Ishikawa (cell line): Measurements from ENCODE around the gene KCNH2.

Experiments used
- CEBPB ChIP-seq: IDR thresholded peaks from 2 replicates; pipeline ENCODE4 v1.6.1; 2012
- CREB1 ChIP-seq: IDR thresholded peaks from 2 replicates; pipeline ENCODE4 v1.6.1; 2012; ENCODE audit warnings: low read depth
- EGR1 ChIP-seq: IDR thresholded peaks from 2 replicates; pipeline ENCODE4 v1.6.1; 2012
- EP300 ChIP-seq: IDR thresholded peaks from 2 replicates; pipeline ENCODE4 v1.6.1; 2012; ENCODE audit warnings: borderline replicate concordance
- FOXM1 ChIP-seq: IDR thresholded peaks from 2 replicates; pipeline ENCODE4 v1.6.1; 2012; ENCODE audit warnings: low read depth, borderline replicate concordance
- MAX ChIP-seq: IDR thresholded peaks from 2 replicates; pipeline ENCODE4 v1.6.1; 2012
- NFIC ChIP-seq: IDR thresholded peaks from 2 replicates; pipeline ENCODE4 v1.6.1; 2012
- RAD21 ChIP-seq: IDR thresholded peaks from 2 replicates; pipeline ENCODE4 v1.6.1; 2012; ENCODE audit warnings: low read depth
- REST ChIP-seq: IDR thresholded peaks from 2 replicates; pipeline ENCODE4 v1.6.1; 2012; ENCODE audit warnings: low read depth, mild to moderate bottlenecking
- TAF1 ChIP-seq: IDR thresholded peaks from 2 replicates; pipeline ENCODE4 v1.6.1; 2012; ENCODE audit warnings: low read depth, mild to moderate bottlenecking
- TCF12 ChIP-seq: IDR thresholded peaks from 2 replicates; pipeline ENCODE4 v1.6.1; 2012; ENCODE audit warnings: low read depth
- TEAD4 ChIP-seq: IDR thresholded peaks from 2 replicates; pipeline ENCODE4 v1.6.1; 2012
- USF1 ChIP-seq: IDR thresholded peaks from 2 replicates; pipeline ENCODE4 v1.6.1; 2012
- YY1 ChIP-seq: IDR thresholded peaks from 2 replicates; pipeline ENCODE4 v1.6.1; 2012; ENCODE audit warnings: low read depth
- ZBTB7A ChIP-seq: IDR thresholded peaks from 2 replicates; pipeline ENCODE4 v1.6.1; 2012; ENCODE audit warnings: low read depth

The KCNH2 gene

GRCh38 chr7:150946421-150947240, 31.5 kb downstream of the KCNH2 start:
- no peak for TF ChIP-seq MAX

- TF ChIP-seq CREB1 (no peak), TCF12 (no peak), YY1 (no peak), TAF1 (no peak), MAX (no peak), EP300 (no peak), CEBPB (no peak), FOXM1 (no peak), RAD21 (no peak), USF1 (no peak), TEAD4 (no peak), NFIC (no peak), REST (no peak), ZBTB7A (no peak), EGR1 (no peak)
Measured at GRCh38 chr7:150945853-150946420, 32.2 kb downstream of the KCNH2 start.

GRCh38 chr7:150945171-150945852, 32.8 kb downstream of the KCNH2 start:
- TF ChIP-seq MAX, result no peak
- no peak for TF ChIP-seq TEAD4
- no peak for TF ChIP-seq TCF12
- TF ChIP-seq TAF1, result no peak
- TF ChIP-seq EGR1, result no peak
- no peak for TF ChIP-seq RAD21
- TF ChIP-seq YY1, result no peak
- TF ChIP-seq CREB1, result no peak
- TF ChIP-seq NFIC, result no peak
- TF ChIP-seq CEBPB, result no peak
- TF ChIP-seq FOXM1, result no peak
- no peak for TF ChIP-seq EP300
- no peak for TF ChIP-seq ZBTB7A
- no peak for TF ChIP-seq USF1
- TF ChIP-seq REST, result no peak

- TF ChIP-seq REST (no peak), EP300 (no peak), CREB1 (no peak), USF1 (no peak)
Measured at GRCh38 chr7:150944066-150945042, 33.8 kb downstream of the KCNH2 start.
